Measurements from ENCODE around the gene C1orf21. TPM values are rescaled to one million over a fixed set of nuclear protein-coding genes. Genes with fewer than 3 reads are reported as not detected.

The C1orf21 gene
- total and polyA plus RNA-seq, 2 of the 4 experiments (the other 2 are of a cell fraction): 6.4 to 9.9 TPM

- ATAC-seq (ENCODE audit: low read depth): no peak
- Histone ChIP-seq H2AK5ac (ENCODE audit: low read depth, low read length) (no peak overlapping the region), H3K79me1 (ENCODE audit: low read depth in 1 of 2, low read length in 2 of 2) (no peaks in the 10 kb centered on the region), H2BK5ac (ENCODE audit: low read depth, low read length, poor library complexity, severe bottlenecking) (no peak overlapping the region), H3K4me2 (ENCODE audit: low read depth, low read length) (no peak overlapping the region), H3K18ac (ENCODE audit: low read depth, low read length) (no peak overlapping the region), H2BK15ac (ENCODE audit: low read depth, low read length) (no peak overlapping the region), H4K91ac (ENCODE audit: insufficient read depth, low read depth, low read length) (no peak overlapping the region), H3K4me3 (ENCODE audit: insufficient read depth, low read depth, low read length) (no peak overlapping the region), H3K9me1 (ENCODE audit: insufficient read depth, low read length) (peaks cover 8% of the 10 kb centered on the region; the same call in 1 of the 2 replicates), H3K23ac (ENCODE audit: low read depth, low read length) (no peak overlapping the region), H3K36me3 (ENCODE audit: control insufficient read depth, insufficient read depth, low read length) (no peaks in the 10 kb centered on the region), H2BK120ac (ENCODE audit: low read depth, low read length) (no peak overlapping the region), H3K56ac (ENCODE audit: extremely low read depth, insufficient read depth, low read length) (no peak overlapping the region), H3K27me3 (ENCODE audit: control insufficient read depth, insufficient read depth, low read length) (no peaks in the 10 kb centered on the region), H3K9me3 (ENCODE audit: control insufficient read depth, insufficient read depth, low read length) (no peaks in the 10 kb centered on the region), H4K5ac (ENCODE audit: low read depth, low read length) (no peak overlapping the region), H2BK20ac (ENCODE audit: low read depth, low read length) (no peak overlapping the region), H2AFZ (replicated peaks; ENCODE audit: low read length, poor library complexity) (no peak overlapping the region), H3K4me1 (ENCODE audit: control insufficient read depth, insufficient read depth, low read length) (peaks cover 12% of the 10 kb centered on the region), H2AK9ac (replicated peaks; ENCODE audit: low read depth, low read length, poor library complexity) (no peak overlapping the region), H4K8ac (ENCODE audit: low read depth in 2 of 2, low read length in 2 of 2) (no peak overlapping the region), H3K27ac (ENCODE audit: insufficient read depth, low read length) (no peak overlapping the region), H3K14ac (replicated peaks; ENCODE audit: low read depth, low read length) (no peak overlapping the region), H3K9ac (ENCODE audit: low read depth, low read length) (no peak overlapping the region), H3K4ac (ENCODE audit: low read depth, low read length) (no peak overlapping the region), H4K20me1 (ENCODE audit: insufficient read depth, low read length) (0 out of 2 replicates have a peak, but pooled peaks cover 4% of the 10 kb centered on the region)
- in situ Hi-C loops (cut with MboI; ENCODE audit: low sequenced_read_pairs) (no loop called here), dilution Hi-C loops (cut with HindIII; ENCODE audit: low sequenced_read_pairs, unreplicated experiment) (no loop called here), intact Hi-C loops (cut with micrococcal nuclease) (no loop called here)
- TF ChIP-seq CTCF (conservative IDR thresholded peaks at IDR 0.05; ENCODE audit: low read depth, low read length) (no peak), MAZ (IDR thresholded peaks at IDR 0.05; ENCODE audit: borderline replicate concordance, low read depth, low read length) (no peak), MAFK (IDR thresholded peaks at IDR 0.05; ENCODE audit: low read depth, low read length) (no peak), POLR2A (IDR thresholded peaks at IDR 0.05; ENCODE audit: low read depth, low read length) (no peak), CHD1 (IDR thresholded peaks at IDR 0.05; ENCODE audit: low read depth, low read length) (no peak), CEBPB (IDR thresholded peaks at IDR 0.05; ENCODE audit: low read depth, low read length) (no peak), USF2 (IDR thresholded peaks at IDR 0.05; ENCODE audit: low read depth, low read length) (no peak), BHLHE40 (IDR thresholded peaks at IDR 0.05; ENCODE audit: low read depth, low read length) (no peak), FOS (IDR thresholded peaks at IDR 0.05; ENCODE audit: low read depth, low read length) (no peak), NFE2L2 (IDR thresholded peaks at IDR 0.05; ENCODE audit: low read depth, low read length) (no peak), SMC3 (IDR thresholded peaks at IDR 0.05; ENCODE audit: low read depth, low read length) (no peak), RFX5 (IDR thresholded peaks at IDR 0.05; ENCODE audit: low read depth, low read length) (no peak), RCOR1 (IDR thresholded peaks at IDR 0.05; ENCODE audit: insufficient replicate concordance, low read length) (no peak), MXI1 (IDR thresholded peaks at IDR 0.05; ENCODE audit: borderline replicate concordance, low read depth, low read length) (no peak), ELK1 (IDR thresholded peaks at IDR 0.05; ENCODE audit: borderline replicate concordance, low read depth, low read length) (no peak)
- BruUV-seq (replicated peaks): no TSS peak
- ChIA-PET POLR2A (ENCODE audit: unreplicated experiment) (no interaction called here), CTCF (no interaction called here)
- WGBS, 2 experiments (ENCODE audit: extremely low coverage in 2 of 2, insufficient read length in 1 of 2): 100% methylated on average over 1 of the region's 2 CpGs; no CpG with 5 or more reads in 1 of the 2 experiments
- no peak for DNase-seq
Measured at GRCh38 chr1:184624051-184624450, 237.2 kb downstream of the C1orf21 start.
